ENCODE measurements around the gene MYO9B.

MYO9B gene

GRCh38 chr19:17206736-17207581, 131.4 kb downstream of the MYO9B start:
- Histone ChIP-seq H3K27me3 (ENCODE audit: control insufficient read depth, low read length) (no peaks in the 10 kb centered on the region), H3K79me2 (ENCODE audit: control insufficient read depth, low read length) (no peaks in the 10 kb centered on the region; the same call in 1 of the 2 replicates), H3K4me2 (ENCODE audit: low read length) (no peak overlapping the region), H3K9me3 (ENCODE audit: control insufficient read depth, insufficient read depth, low read length) (no peaks in the 10 kb centered on the region), H3K4me3 (ENCODE audit: low read length) (no peak overlapping the region), H3K9me2 (replicated peaks; ENCODE audit: control insufficient read depth, low read length) (no peaks in the 10 kb centered on the region), H3F3A (ENCODE audit: control insufficient read depth, insufficient read depth) (peaks cover 8% of the 10 kb centered on the region), H4K20me1 (ENCODE audit: control insufficient read depth, insufficient read depth, low read depth, low read length) (peaks cover 3% of the 10 kb centered on the region; the same call in 1 of the 2 replicates), H3K4me1 (ENCODE audit: control insufficient read depth, low read length) (peaks cover 52% of the 10 kb centered on the region), H3K27ac (ENCODE audit: low read depth, low read length) (no peak overlapping the region), H3K36me3 (ENCODE audit: control insufficient read depth, low read length) (peaks cover 74% of the 10 kb centered on the region)
- no peak for TF ChIP-seq EZH2phosphoT487 (IDR thresholded peaks at IDR 0.05; ENCODE audit: borderline replicate concordance, low read length)

DNA sequence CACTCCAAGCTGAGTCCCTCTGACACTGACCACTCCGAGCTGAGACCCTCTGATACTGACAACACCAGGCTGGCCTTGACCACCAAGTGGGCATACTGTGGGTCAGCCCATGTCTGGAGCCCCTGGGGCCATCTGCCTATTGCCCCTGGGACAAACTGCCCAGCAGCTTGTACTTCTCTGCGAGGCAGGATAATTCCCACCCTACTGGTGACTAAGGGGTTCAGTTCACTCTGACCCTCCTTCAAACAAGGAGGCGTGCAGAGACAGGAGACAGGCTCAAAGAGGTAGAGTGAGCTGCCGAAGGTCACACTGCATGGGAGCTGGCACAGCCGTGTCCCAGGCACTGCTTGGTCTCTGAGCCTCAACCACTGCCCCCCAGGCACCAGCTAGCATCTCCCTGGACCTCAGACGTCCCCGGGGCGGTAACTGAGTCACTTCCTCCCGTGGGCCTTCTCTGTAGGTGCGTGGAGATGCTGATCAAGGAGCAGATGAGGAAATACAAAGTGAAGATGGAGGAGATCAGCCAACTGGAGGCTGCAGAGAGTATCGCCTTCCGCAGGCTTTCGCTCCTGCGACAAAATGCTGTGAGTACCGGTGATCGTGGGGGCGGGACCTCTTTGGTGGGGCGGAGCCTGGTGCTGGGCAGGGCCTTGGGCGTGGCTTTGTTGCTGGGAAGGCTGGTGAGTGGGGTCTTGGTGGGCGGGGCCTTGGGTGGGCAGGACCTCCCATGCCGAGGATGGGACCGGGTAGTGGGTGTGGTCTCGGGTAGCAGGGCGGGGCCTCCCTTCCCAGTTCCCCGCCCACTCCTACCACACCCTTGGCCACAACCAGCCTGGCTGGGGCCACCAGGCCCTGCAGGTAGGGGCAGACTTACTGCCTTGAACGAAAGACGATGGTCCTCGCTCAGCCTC, 133.8 kb downstream of the MYO9B start:
- peaks cover under 1% of the 10 kb centered on the region; the same call in 1 of the 2 replicates for H3K79me2 ChIP-seq (ENCODE audit: control insufficient read depth, low read length)
- no peaks in the 10 kb centered on the region for H3K9me2 ChIP-seq (replicated peaks; ENCODE audit: control insufficient read depth, low read length)
- H4K20me1 ChIP-seq (ENCODE audit: control insufficient read depth, insufficient read depth, low read depth, low read length), result peaks cover 3% of the 10 kb centered on the region; the same call in 1 of the 2 replicates
- H3K27me3 ChIP-seq (ENCODE audit: control insufficient read depth, low read length), result no peaks in the 10 kb centered on the region
- peaks cover 69% of the 10 kb centered on the region for H3K36me3 ChIP-seq (ENCODE audit: control insufficient read depth, low read length)
- TF ChIP-seq CTCF (IDR thresholded peaks at IDR 0.05; ENCODE audit: low read depth, low read length, poor library complexity, severe bottlenecking) (no peak), EZH2phosphoT487 (IDR thresholded peaks at IDR 0.05; ENCODE audit: borderline replicate concordance, low read length) (no peak)
- H3K9me3 ChIP-seq (ENCODE audit: control insufficient read depth, insufficient read depth, low read length), result no peaks in the 10 kb centered on the region
- peak overlapping the region; percentile 38 for H3K4me3 ChIP-seq (ENCODE audit: low read length)
- H3F3A ChIP-seq (ENCODE audit: control insufficient read depth, insufficient read depth), result peaks cover 8% of the 10 kb centered on the region
- H3K4me1 ChIP-seq (ENCODE audit: control insufficient read depth, low read length), result peaks cover 49% of the 10 kb centered on the region
- H3K27ac ChIP-seq (ENCODE audit: low read depth, low read length), result peak overlapping the region; percentile 53
- peak overlapping the region; percentile 62 for H3K4me2 ChIP-seq (ENCODE audit: low read length)

- no peaks in the 10 kb centered on the region for H3K9me2 ChIP-seq (replicated peaks; ENCODE audit: control insufficient read depth, low read length)
- no peaks in the 10 kb centered on the region for H3K27me3 ChIP-seq (ENCODE audit: control insufficient read depth, low read length)
- no peak overlapping the region for H3K27ac ChIP-seq (ENCODE audit: low read depth, low read length)
- peak overlapping the region; percentile 34; the same call in 1 of the 2 replicates for H3K4me2 ChIP-seq (ENCODE audit: low read length)
- H3K79me2 ChIP-seq (ENCODE audit: control insufficient read depth, low read length), result peaks cover 4% of the 10 kb centered on the region; the same call in 1 of the 2 replicates
- H3K36me3 ChIP-seq (ENCODE audit: control insufficient read depth, low read length), result peaks cover 70% of the 10 kb centered on the region
- TF ChIP-seq EZH2phosphoT487 (IDR thresholded peaks at IDR 0.05; ENCODE audit: borderline replicate concordance, low read length) (no peak), CTCF (IDR thresholded peaks at IDR 0.05; ENCODE audit: low read depth, low read length, poor library complexity, severe bottlenecking) (no peak)
- H3F3A ChIP-seq (ENCODE audit: control insufficient read depth, insufficient read depth), result peaks cover 8% of the 10 kb centered on the region
- peaks cover 47% of the 10 kb centered on the region for H3K4me1 ChIP-seq (ENCODE audit: control insufficient read depth, low read length)
- no peak overlapping the region for H3K4me3 ChIP-seq (ENCODE audit: low read length)
- H3K9me3 ChIP-seq (ENCODE audit: control insufficient read depth, insufficient read depth, low read length), result no peaks in the 10 kb centered on the region
- H4K20me1 ChIP-seq (ENCODE audit: control insufficient read depth, insufficient read depth, low read depth, low read length), result peaks cover 3% of the 10 kb centered on the region; the same call in 1 of the 2 replicates
Observed at GRCh38 chr19:17210296-17210695, 134.7 kb downstream of the MYO9B start.
